ENCODE results near the gene ALG2. TPM values are rescaled to one million over a fixed set of nuclear protein-coding genes. Genes with fewer than 3 reads are reported as not detected.
"Not testable (repeated sequence)": the region's sequence is repeated elsewhere in the genome, so short reads cannot be mapped to it uniquely, and the experiment has no call there.

Gene ALG2
- total RNA-seq, 1 donor from 2014 or later, result 25.0 TPM

DNA sequence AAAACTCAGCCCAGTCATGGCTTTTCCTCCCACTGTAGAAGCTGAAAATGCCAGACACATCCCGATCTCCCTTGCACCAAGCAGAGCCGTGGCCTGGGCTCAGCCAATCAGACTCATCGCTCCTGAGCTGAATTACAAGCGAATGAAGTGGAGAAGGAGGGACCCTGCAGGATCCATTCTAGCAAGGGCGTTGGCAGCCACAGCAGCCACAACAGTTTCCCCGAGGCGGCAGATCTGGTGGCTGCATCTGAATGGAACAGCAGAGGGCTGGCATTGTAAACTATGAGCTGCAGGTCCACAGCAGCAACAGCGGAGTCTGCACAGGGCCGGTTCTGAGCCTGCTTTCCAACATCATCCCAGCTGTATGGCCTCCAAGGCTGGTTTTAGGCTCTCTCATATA, 23.8 kb downstream of the ALG2 start:
- Mint-ChIP-seq H3K9me3 (no peaks in the 10 kb centered on the region), H3K27me3 (ENCODE audit: insufficient read depth, low read depth) (no peaks in the 10 kb centered on the region), H3K27ac (no peak overlapping the region), H3K4me3 (no peak overlapping the region), H3K36me3 (peaks cover 1% of the 10 kb centered on the region), H3K4me1 (peaks cover 3% of the 10 kb centered on the region)
- Histone ChIP-seq H3K9ac (no peak overlapping the region), H3F3A (ENCODE audit: low read depth) (peaks cover 14% of the 10 kb centered on the region), H4K20me1 (ENCODE audit: low read depth) (no peaks in the 10 kb centered on the region), H3K4me3 (no peak overlapping the region), H2AFZ (replicated peaks) (peak overlapping the region; percentile 64), H3K4me2 (no peak overlapping the region), H3K27ac (no peak overlapping the region), H3K79me2 (ENCODE audit: low read depth) (no peaks in the 10 kb centered on the region), H3K27me3 (no peaks in the 10 kb centered on the region), H3K9me3 (ENCODE audit: low read depth) (no peaks in the 10 kb centered on the region), H3K4me1 (peaks cover 16% of the 10 kb centered on the region), H3K36me3 (no peaks in the 10 kb centered on the region)
- peak; percentile 41 for DNase-seq (ENCODE audit: low spot score)
- TF ChIP-seq, protein P1, sequence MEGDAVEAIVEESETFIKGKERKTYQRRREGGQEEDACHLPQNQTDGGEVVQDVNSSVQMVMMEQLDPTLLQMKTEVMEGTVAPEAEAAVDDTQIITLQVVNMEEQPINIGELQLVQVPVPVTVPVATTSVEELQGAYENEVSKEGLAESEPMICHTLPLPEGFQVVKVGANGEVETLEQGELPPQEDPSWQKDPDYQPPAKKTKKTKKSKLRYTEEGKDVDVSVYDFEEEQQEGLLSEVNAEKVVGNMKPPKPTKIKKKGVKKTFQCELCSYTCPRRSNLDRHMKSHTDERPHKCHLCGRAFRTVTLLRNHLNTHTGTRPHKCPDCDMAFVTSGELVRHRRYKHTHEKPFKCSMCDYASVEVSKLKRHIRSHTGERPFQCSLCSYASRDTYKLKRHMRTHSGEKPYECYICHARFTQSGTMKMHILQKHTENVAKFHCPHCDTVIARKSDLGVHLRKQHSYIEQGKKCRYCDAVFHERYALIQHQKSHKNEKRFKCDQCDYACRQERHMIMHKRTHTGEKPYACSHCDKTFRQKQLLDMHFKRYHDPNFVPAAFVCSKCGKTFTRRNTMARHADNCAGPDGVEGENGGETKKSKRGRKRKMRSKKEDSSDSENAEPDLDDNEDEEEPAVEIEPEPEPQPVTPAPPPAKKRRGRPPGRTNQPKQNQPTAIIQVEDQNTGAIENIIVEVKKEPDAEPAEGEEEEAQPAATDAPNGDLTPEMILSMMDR (IDR thresholded peaks at IDR 0.05), result no peak
- no peak for TF ChIP-seq EZH2 (IDR thresholded peaks at IDR 0.05)
- no peak for TF ChIP-seq EZH2phosphoT487 (IDR thresholded peaks at IDR 0.05)

DNA sequence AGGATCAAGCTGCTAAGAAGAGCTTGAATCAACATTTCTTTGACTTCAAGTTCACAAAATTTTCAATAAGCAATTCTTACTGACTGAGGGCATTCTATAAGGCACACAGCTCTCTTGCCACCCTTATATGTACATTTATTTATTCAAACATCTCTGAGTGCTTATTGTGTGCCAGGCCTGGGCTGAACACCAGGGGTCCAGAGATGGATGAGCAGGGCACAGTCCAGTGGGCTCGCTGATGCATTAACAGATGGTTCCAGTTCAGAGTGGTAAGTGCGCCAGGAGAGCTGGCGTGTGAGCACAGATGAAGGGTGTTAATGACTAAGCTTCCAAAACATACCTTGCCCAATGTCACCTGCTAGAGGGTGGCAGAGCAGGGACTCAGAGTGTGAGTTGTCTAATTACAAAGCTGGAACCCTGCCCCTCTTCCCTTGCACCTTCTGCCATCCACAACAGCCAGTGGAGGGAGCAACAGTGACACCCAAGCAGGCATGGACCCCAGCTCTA, 24.6 kb downstream of the ALG2 start:
- H3K9me3 ChIP-seq (ENCODE audit: low read depth), result no peaks in the 10 kb centered on the region
- no peaks in the 10 kb centered on the region for H3K79me2 ChIP-seq (ENCODE audit: low read depth)
- H4K20me1 ChIP-seq (ENCODE audit: low read depth), result no peaks in the 10 kb centered on the region
- peaks cover 1% of the 10 kb centered on the region for H3K36me3 Mint-ChIP-seq
- H3K4me1 Mint-ChIP-seq, result peaks cover 3% of the 10 kb centered on the region
- no peak overlapping the region for H3K4me3 ChIP-seq
- H3F3A ChIP-seq (ENCODE audit: low read depth), result peaks cover 16% of the 10 kb centered on the region
- DNase-seq (ENCODE audit: low spot score), result no peak
- H3K4me2 ChIP-seq, result no peak overlapping the region
- no peaks in the 10 kb centered on the region for H3K27me3 ChIP-seq
- H3K36me3 ChIP-seq, result no peaks in the 10 kb centered on the region
- H3K27ac ChIP-seq, result no peak overlapping the region
- H3K27ac Mint-ChIP-seq, result no peak overlapping the region
- no peak overlapping the region for H3K4me3 Mint-ChIP-seq
- H3K9ac ChIP-seq, result no peak overlapping the region
- no peak for TF ChIP-seq EZH2 (IDR thresholded peaks at IDR 0.05)
- TF ChIP-seq EZH2phosphoT487 (IDR thresholded peaks at IDR 0.05), result no peak
- TF ChIP-seq, protein P1 (IDR thresholded peaks at IDR 0.05), result no peak
- H3K4me1 ChIP-seq, result peaks cover 16% of the 10 kb centered on the region
- H2AFZ ChIP-seq (replicated peaks), result no peak overlapping the region
- no peaks in the 10 kb centered on the region for H3K27me3 Mint-ChIP-seq (ENCODE audit: insufficient read depth, low read depth)
- peaks cover 2% of the 10 kb centered on the region for H3K9me3 Mint-ChIP-seq

DNA sequence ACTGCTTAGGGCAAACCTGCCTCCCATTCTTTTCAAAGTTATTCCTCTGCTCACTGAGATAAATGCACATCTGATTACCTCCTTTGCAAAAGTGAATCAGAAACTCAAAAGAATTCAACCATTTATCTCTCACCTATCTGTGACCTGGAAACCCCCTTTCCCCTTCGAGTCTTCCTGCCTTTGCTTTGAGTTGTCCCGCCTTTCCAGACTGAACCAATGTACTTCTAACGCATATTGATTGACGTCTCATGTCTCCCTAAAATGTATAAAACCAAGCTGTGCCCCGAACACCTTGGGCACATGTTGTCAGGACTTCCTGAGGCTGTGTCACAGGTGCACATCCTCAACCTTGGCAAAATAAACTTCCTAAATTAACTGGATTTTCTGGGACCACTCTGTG, 25.3 kb downstream of the ALG2 start:
- not testable (repeated sequence) for H3K36me3 ChIP-seq; H3K4me1 Mint-ChIP-seq; H3K4me3 Mint-ChIP-seq; H2AFZ ChIP-seq (replicated peaks); H3K9me3 ChIP-seq (ENCODE audit: low read depth); H3K9ac ChIP-seq; H4K20me1 ChIP-seq (ENCODE audit: low read depth); H3K4me3 ChIP-seq; H3K4me2 ChIP-seq; H3K27ac Mint-ChIP-seq; H3K27me3 Mint-ChIP-seq (ENCODE audit: insufficient read depth, low read depth); H3K9me3 Mint-ChIP-seq; H3K36me3 Mint-ChIP-seq; H3K27me3 ChIP-seq; DNase-seq (ENCODE audit: low spot score); H3K27ac ChIP-seq; H3K79me2 ChIP-seq (ENCODE audit: low read depth)
- Histone ChIP-seq H3F3A (ENCODE audit: low read depth) (peaks cover 16% of the 10 kb centered on the region), H3K4me1 (peaks cover 14% of the 10 kb centered on the region)

DNA sequence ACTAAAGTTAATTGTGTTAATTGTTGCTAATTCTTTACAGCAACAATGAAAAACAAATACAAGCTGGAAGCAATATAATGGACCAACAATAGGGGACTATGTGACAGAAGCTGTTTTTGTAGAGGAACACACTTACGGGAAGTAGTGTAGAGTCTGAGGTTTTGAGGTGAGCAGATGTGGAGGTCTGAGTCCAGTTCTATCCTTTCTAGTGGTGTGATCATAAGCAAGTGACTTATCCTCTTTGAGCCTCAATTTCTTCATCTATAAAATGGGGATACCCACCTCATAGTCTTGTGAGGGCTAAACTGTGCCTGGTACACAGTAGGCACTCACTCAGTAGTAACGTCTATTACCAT, 28.3 kb downstream of the ALG2 start:
- Histone ChIP-seq H3K79me2 (ENCODE audit: low read depth) (no peaks in the 10 kb centered on the region), H3K4me1 (peaks cover 10% of the 10 kb centered on the region), H3K36me3 (no peaks in the 10 kb centered on the region), H3K9ac (no peak overlapping the region), H3K9me3 (ENCODE audit: low read depth) (no peaks in the 10 kb centered on the region), H3F3A (ENCODE audit: low read depth) (peaks cover 16% of the 10 kb centered on the region), H3K27me3 (no peaks in the 10 kb centered on the region), H3K4me3 (no peak overlapping the region), H2AFZ (replicated peaks) (no peak overlapping the region), H3K27ac (no peak overlapping the region), H4K20me1 (ENCODE audit: low read depth) (no peaks in the 10 kb centered on the region), H3K4me2 (no peak overlapping the region)
- Mint-ChIP-seq H3K4me1 (peaks cover 3% of the 10 kb centered on the region), H3K9me3 (peaks cover 2% of the 10 kb centered on the region), H3K36me3 (peaks cover 1% of the 10 kb centered on the region), H3K27ac (no peak overlapping the region), H3K27me3 (ENCODE audit: insufficient read depth, low read depth) (peaks cover 2% of the 10 kb centered on the region), H3K4me3 (no peak overlapping the region)
- DNase-seq (ENCODE audit: low spot score), result no peak
- no peak for TF ChIP-seq EZH2 (IDR thresholded peaks at IDR 0.05)
- no peak for TF ChIP-seq EZH2phosphoT487 (IDR thresholded peaks at IDR 0.05)
- TF ChIP-seq, protein P1 (IDR thresholded peaks at IDR 0.05), result no peak
